22Rv1 (cell line): ENCODE measurements around the gene CDCP1.

Experiments
- ZFX ChIP-seq: fragments of 450-650 bp; IDR thresholded peaks from 2 replicates; pipeline ENCODE4 v1.6.1; 2017; ENCODE audit warnings: antibody characterized with exemption, borderline replicate concordance
- TF ChIP-seq, protein P1 (sequence below): fragments of 450-650 bp; IDR thresholded peaks from 2 replicates; pipeline ENCODE4 v1.5.1; 2017; ENCODE audit warnings: mild to moderate bottlenecking

- TF ChIP-seq, protein P1, sequence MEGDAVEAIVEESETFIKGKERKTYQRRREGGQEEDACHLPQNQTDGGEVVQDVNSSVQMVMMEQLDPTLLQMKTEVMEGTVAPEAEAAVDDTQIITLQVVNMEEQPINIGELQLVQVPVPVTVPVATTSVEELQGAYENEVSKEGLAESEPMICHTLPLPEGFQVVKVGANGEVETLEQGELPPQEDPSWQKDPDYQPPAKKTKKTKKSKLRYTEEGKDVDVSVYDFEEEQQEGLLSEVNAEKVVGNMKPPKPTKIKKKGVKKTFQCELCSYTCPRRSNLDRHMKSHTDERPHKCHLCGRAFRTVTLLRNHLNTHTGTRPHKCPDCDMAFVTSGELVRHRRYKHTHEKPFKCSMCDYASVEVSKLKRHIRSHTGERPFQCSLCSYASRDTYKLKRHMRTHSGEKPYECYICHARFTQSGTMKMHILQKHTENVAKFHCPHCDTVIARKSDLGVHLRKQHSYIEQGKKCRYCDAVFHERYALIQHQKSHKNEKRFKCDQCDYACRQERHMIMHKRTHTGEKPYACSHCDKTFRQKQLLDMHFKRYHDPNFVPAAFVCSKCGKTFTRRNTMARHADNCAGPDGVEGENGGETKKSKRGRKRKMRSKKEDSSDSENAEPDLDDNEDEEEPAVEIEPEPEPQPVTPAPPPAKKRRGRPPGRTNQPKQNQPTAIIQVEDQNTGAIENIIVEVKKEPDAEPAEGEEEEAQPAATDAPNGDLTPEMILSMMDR, result no peak
- no peak for TF ChIP-seq ZFX
Observed at GRCh38 chr3:45163481-45163880, 17.3 kb upstream of the CDCP1 start.
